HCT116 (cell line): ENCODE measurements around the gene DUSP16. TPM values are rescaled to one million over a fixed set of nuclear protein-coding genes. Genes with fewer than 3 reads are reported as not detected.

Source experiments
- ATAC-seq: fragments of 200-7000 bp; cut with Tn5 transposase; 2 replicates; pipeline ENCODE4 v1.9.1; 2020; ENCODE audit warnings: mild to moderate bottlenecking, moderate library complexity
- BruUV-seq: library from RNA; stranded (reverse); fragments of 400-500 nt; replicated peaks from 2 replicates; lab custom pipeline; 2021; lab: Mats Ljungman, UMichigan
- CTCF ChIA-PET: fragments of 300-600 bp; sonication (Branson Sonifier 250); formaldehyde crosslinking; loops from one replicate; lab custom pipeline; 2021; ENCODE audit warnings: antibody characterized with exemption; lab: Charles Lee
- POLR2A ChIA-PET: fragments of 300-600, 350-600 bp; sonication (Branson Sonifier 250); formaldehyde crosslinking; loops from one replicate; lab custom pipeline; 2021; ENCODE audit warnings: antibody characterized with exemption; lab: Charles Lee
- RAD21 ChIA-PET, 2 experiments: fragments of 300-600 bp; sonication (Branson Sonifier 250); formaldehyde crosslinking; loops; one replicate each; lab custom pipeline; 2023; ENCODE audit warnings: low total read pairs in 2 of 2; ENCODE audit not compliant: uncharacterized antibody in 2 of 2, unreplicated experiment in 2 of 2, low non-redundant PET in 1 of 2; lab: Charles Lee
- DNase-seq: peaks from one replicate; pipeline ENCODE4 v3.0.0-alpha.2; 2010; ENCODE audit warnings: low read depth, low spot score
- H2AFZ ChIP-seq: fragments of 200-600 bp; shearing (Covaris generic), sonication (generic); 2 replicates; pipeline ENCODE4 v1.6.1; 2017; ENCODE audit warnings: low read depth, mixed run types, mixed read lengths, antibody characterized with exemption, low read length; ENCODE audit not compliant: poor library complexity, severe bottlenecking
- H3K27ac ChIP-seq: 2 replicates; pipeline ENCODE4 v1.5.1; 2012; ENCODE audit warnings: low read depth, low read length
- H3K27me3 ChIP-seq: fragments of 200-600 bp; sonication (generic); 2 replicates; pipeline ENCODE4 v1.6.1; 2016; ENCODE audit warnings: mixed run types, low read length, mixed read lengths; ENCODE audit not compliant: insufficient read depth
- H3K36me3 ChIP-seq, 2 experiments: fragments of 200-500 bp in 1 of 2; fragments of 200-600 bp in 1 of 2; sonication (Bioruptor generic) in 1 of 2; sonication (generic) in 1 of 2; 2 replicates each; pipeline versions ENCODE4 v1.5.1 to v1.6.1; 2014 to 2016; ENCODE audit warnings: low read length in 2 of 2, inconsistent platforms in 1 of 2, mixed read lengths in 1 of 2, mixed run types in 1 of 2; ENCODE audit not compliant: insufficient read depth in 2 of 2, control insufficient read depth in 1 of 2
- H3K4me1 ChIP-seq, 2 experiments: fragments of 200-600 bp in 1 of 2; sonication (generic) in 1 of 2; 2 replicates each; pipeline versions ENCODE4 v1.5.1 to v1.6.1; 2012 to 2017; ENCODE audit warnings: low read length in 2 of 2, inconsistent platforms in 1 of 2, mild to moderate bottlenecking in 1 of 2, mixed read lengths in 1 of 2, mixed run types in 1 of 2, moderate library complexity in 1 of 2; ENCODE audit not compliant: insufficient read depth in 2 of 2, control insufficient read depth in 1 of 2
- H3K4me2 ChIP-seq: fragments of 200-600 bp; sonication (generic); 2 replicates; pipeline ENCODE4 v1.6.1; 2017; ENCODE audit warnings: mixed run types, low read length, mixed read lengths
- H3K4me3 ChIP-seq, 2 experiments: fragments of 200-600 bp in 1 of 2; sonication (generic) in 1 of 2; replicated peaks in 1 of 2; 2 replicates each; pipeline ENCODE4 v1.5.1; 2011 to 2016; ENCODE audit warnings: low read length in 2 of 2, control low read depth in 1 of 2, low read depth in 1 of 2, mild to moderate bottlenecking in 1 of 2, mixed read lengths in 1 of 2, mixed run types in 1 of 2
- H3K79me2 ChIP-seq: fragments of 200-600 bp; sonication (generic); 2 replicates; pipeline ENCODE4 v1.6.1; 2017; ENCODE audit warnings: mild to moderate bottlenecking, mixed run types, low read length, moderate library complexity, mixed read lengths; ENCODE audit not compliant: insufficient read depth
- H3K9ac ChIP-seq: fragments of 200-600 bp; sonication (generic); 2 replicates; pipeline ENCODE4 v1.6.1; 2016; ENCODE audit warnings: low read length, mixed read lengths
- H3K9me2 ChIP-seq: fragments of 200-600 bp; sonication (generic), shearing (Covaris generic); 2 replicates; pipeline ENCODE4 v1.6.1; 2017; ENCODE audit warnings: mixed run types, mild to moderate bottlenecking, moderate library complexity; ENCODE audit not compliant: insufficient read depth
- H3K9me3 ChIP-seq, 2 experiments: fragments of 200-500 bp in 1 of 2; fragments of 200-600 bp in 1 of 2; sonication (Bioruptor generic) in 1 of 2; sonication (generic) in 1 of 2; 2 replicates each; pipeline ENCODE4 v1.6.1; 2014 to 2017; ENCODE audit warnings: low read length in 2 of 2, mixed read lengths in 2 of 2, inconsistent platforms in 1 of 2, low read depth in 1 of 2, mild to moderate bottlenecking in 1 of 2, mixed run types in 1 of 2, moderate library complexity in 1 of 2; ENCODE audit not compliant: control insufficient read depth in 1 of 2, insufficient read depth in 1 of 2
- H4K20me1 ChIP-seq: fragments of 200-600 bp; sonication (generic), shearing (Covaris generic); 2 replicates; pipeline ENCODE4 v1.6.1; 2017; ENCODE audit warnings: mixed run types, mild to moderate bottlenecking, moderate library complexity; ENCODE audit not compliant: insufficient read depth
- ATF3 ChIP-seq: IDR thresholded peaks from 2 replicates; pipeline ENCODE4 v1.6.1; 2012
- CBX3 ChIP-seq: IDR thresholded peaks from 2 replicates; pipeline ENCODE4 v1.6.1; 2012; ENCODE audit warnings: low read depth
- CEBPB ChIP-seq: IDR thresholded peaks from 2 replicates; pipeline ENCODE4 v1.6.1; 2012; ENCODE audit warnings: low read depth
- CTCF ChIP-seq, 3 experiments: fragments of 200-600 bp in 1 of 3; sonication (generic) in 1 of 3; IDR thresholded peaks in 2 of 3; conservative IDR thresholded peaks in 1 of 3; 2 replicates each; pipeline ENCODE4 v1.5.1; 2012 to 2017; ENCODE audit warnings: low read depth in 2 of 3, low read length in 2 of 3, antibody characterized with exemption in 1 of 3, borderline replicate concordance in 1 of 3, control low read depth in 1 of 3, mild to moderate bottlenecking in 1 of 3, mixed read lengths in 1 of 3, mixed run types in 1 of 3, moderate library complexity in 1 of 3; ENCODE audit not compliant: insufficient read depth in 1 of 3
- EGR1 ChIP-seq: IDR thresholded peaks from 2 replicates; pipeline ENCODE4 v1.6.1; 2012; ENCODE audit warnings: low read depth
- ELF1 ChIP-seq: IDR thresholded peaks from 2 replicates; pipeline ENCODE4 v1.6.1; 2012; ENCODE audit warnings: low read depth, borderline replicate concordance
- EZH2 ChIP-seq: fragments of 200-600 bp; sonication (generic); IDR thresholded peaks from 2 replicates; pipeline ENCODE4 v1.6.1; 2017; ENCODE audit warnings: antibody characterized with exemption, mixed run types
- EZH2phosphoT487 ChIP-seq: fragments of 200-600 bp; IDR thresholded peaks from 2 replicates; pipeline ENCODE4 v1.6.1; 2018; ENCODE audit warnings: antibody characterized with exemption, borderline replicate concordance
- FOSL1 ChIP-seq: IDR thresholded peaks from 2 replicates; pipeline ENCODE4 v1.6.1; 2012; ENCODE audit warnings: low read depth
- MAX ChIP-seq: IDR thresholded peaks from 2 replicates; pipeline ENCODE4 v1.6.1; 2012
- POLR2A ChIP-seq: IDR thresholded peaks from 2 replicates; pipeline ENCODE4 v1.7.0; 2011; ENCODE audit warnings: borderline replicate concordance; ENCODE audit not compliant: insufficient read depth, insufficient read length; ENCODE audit errors: extremely low read depth
- REST ChIP-seq: IDR thresholded peaks from 2 replicates; pipeline ENCODE4 v1.6.1; 2012; ENCODE audit warnings: low read depth
- SRF ChIP-seq: IDR thresholded peaks from 2 replicates; pipeline ENCODE4 v1.6.1; 2012; ENCODE audit warnings: low read depth
- TCF7L2 ChIP-seq: IDR thresholded peaks from 2 replicates; pipeline ENCODE4 v1.7.0; 2011; ENCODE audit warnings: borderline replicate concordance, inconsistent platforms; ENCODE audit not compliant: insufficient read depth, insufficient read length; ENCODE audit errors: extremely low read depth
- YY1 ChIP-seq: IDR thresholded peaks from 2 replicates; pipeline ENCODE4 v1.6.1; 2011; ENCODE audit warnings: low read length, low read depth, moderate library complexity, mild to moderate bottlenecking; ENCODE audit not compliant: insufficient replicate concordance; ENCODE audit errors: extremely low read depth
- ZBTB33 ChIP-seq: IDR thresholded peaks from 2 replicates; pipeline ENCODE4 v1.6.1; 2011; ENCODE audit warnings: mild to moderate bottlenecking, low read length, moderate library complexity; ENCODE audit not compliant: insufficient replicate concordance; ENCODE audit errors: extremely low read depth
- ZFX ChIP-seq: fragments of 450-650 bp; IDR thresholded peaks from 2 replicates; pipeline ENCODE4 v1.6.1; 2017
- ZNF274 ChIP-seq: fragments of 200-500 bp; sonication (Bioruptor generic); IDR thresholded peaks from 2 replicates; pipeline ENCODE4 v1.6.1; 2014; ENCODE audit warnings: mild to moderate bottlenecking, low read depth, low read length, inconsistent platforms
- intact Hi-C: fragments of 100-400 bp; cut with micrococcal nuclease; formaldehyde crosslinking; loops from 2 replicates; pipeline ENCODE4 v1.10.0; 2022
- total RNA-seq: library from RNA; stranded (reverse); gene quantifications from one replicate; pipeline ENCODE4 v1.2.1, GENCODE V29; 2021; ENCODE audit not compliant: unreplicated experiment

The DUSP16 gene
- total RNA-seq, 1 experiment from 2014 or later, result 13.4 TPM

GRCh38 chr12:12611512-12612306, 49.0 kb upstream of the DUSP16 start, which contains the start of gene CREBL2:
Gene CREBL2 (plus strand): TSS chr12:12611876. CDS start chr12:12612173, 297 bp downstream.
- POLR2A ChIA-PET, result no interaction called here
- Histone ChIP-seq H3K4me2 (peak within 1 kb of the TSS; percentile 75), H3K27me3 (no peaks in the 10 kb centered on the region), H3K27ac (peak within 1 kb of the TSS; percentile 86), H3K9me2 (no peaks in the 10 kb centered on the region), H3K4me3 (peak within 1 kb of the TSS; percentile 82 to 93), H2AFZ (peak within 1 kb of the TSS; percentile 83), H3K36me3 (no peaks in the 10 kb centered on the region), H4K20me1 (no peaks in the 10 kb centered on the region), H3K4me1 (peaks cover 12 to 15% of the 10 kb centered on the region in 2 experiments), H3K9me3 (no peaks in the 10 kb centered on the region), H3K9ac (peak within 1 kb of the TSS; percentile 78), H3K79me2 (no peaks in the 10 kb centered on the region)
- peak; percentile 91 for DNase-seq
- CTCF ChIA-PET, result no interaction called here
- peak; percentile 89 for ATAC-seq
- BruUV-seq, result TSS peak; percentile 60
- RAD21 ChIA-PET, result no interaction called here
- intact Hi-C loops, result loop anchor here (2.0 kb wide), 1 partner anchor 49 kb away; the partner anchor contains the start of gene DUSP16
- TF ChIP-seq FOSL1 (0 out of 2 replicates have a peak, but pooled peaks have one; percentile 18), EZH2 (no peak), TCF7L2 (peak; percentile 58), ZFX (peak; percentile 90), ZBTB33 (peak; percentile 86), REST (no peak), CEBPB (no peak), ZNF274 (no peak), CBX3 (peak; percentile 95), POLR2A (peak; percentile 55), YY1 (peak; percentile 76), MAX (peak; percentile 86), CTCF (IDR thresholded peaks at IDR 0.05 in 2 of 3, conservative IDR thresholded peaks at IDR 0.05 in 1 of 3; ENCODE audit: borderline replicate concordance in 1 of 3, insufficient read depth in 1 of 3, low read depth in 2 of 3, low read length in 2 of 3) (no peak), ATF3 (no peak), EZH2phosphoT487 (no peak), SRF (no peak), EGR1 (peak; percentile 92), ELF1 (peak; percentile 54; the same call in 1 of the 2 replicates)
